ENCODE measurements around the gene NECAP2. TPM values are rescaled to one million over a fixed set of nuclear protein-coding genes. Genes with fewer than 3 reads are reported as not detected.
A peak's percentile ranks its signal among the peaks of the same experiment; 100 is the strongest.

Gene NECAP2
- total RNA-seq, 1 experiment from 2014 or later: 29.8 TPM

- TF ChIP-seq ZNF219 (CRISPR knock-in tag; IDR thresholded peaks at IDR 0.05; ENCODE audit: borderline replicate concordance) (no peak), ZNF416 (CRISPR knock-in tag; IDR thresholded peaks at IDR 0.05) (no peak; the same call in 1 of the 2 replicates), ARID4B (CRISPR knock-in tag; IDR thresholded peaks at IDR 0.05; ENCODE audit: borderline replicate concordance) (peak; percentile 84; the same call in 1 of the 2 replicates), ZNF396 (CRISPR knock-in tag; IDR thresholded peaks at IDR 0.05; ENCODE audit: borderline replicate concordance) (no peak), PRRX2 (CRISPR knock-in tag; IDR thresholded peaks at IDR 0.05) (no peak), TP53 (CRISPR knock-in tag; IDR thresholded peaks at IDR 0.05) (no peak), GRHL2 (CRISPR knock-in tag; IDR thresholded peaks at IDR 0.05; ENCODE audit: insufficient replicate concordance, severe bottlenecking) (no peak), TEAD1 (CRISPR knock-in tag; IDR thresholded peaks at IDR 0.05) (peak; percentile 83), ZNF138 (CRISPR knock-in tag; conservative IDR thresholded peaks at IDR 0.05) (no peak), ZNF317 (CRISPR knock-in tag; IDR thresholded peaks at IDR 0.05; ENCODE audit: borderline replicate concordance, low read depth) (0 out of 2 replicates have a peak, but pooled peaks have one; percentile 36), ZNF423 (CRISPR knock-in tag; IDR thresholded peaks at IDR 0.05) (peak; percentile 38; the same call in 1 of the 2 replicates), FOXP4 (CRISPR knock-in tag; IDR thresholded peaks at IDR 0.05) (peak; percentile 25; the same call in 1 of the 2 replicates), ETV6 (CRISPR knock-in tag; IDR thresholded peaks at IDR 0.05) (peak; percentile 88), RELA (CRISPR knock-in tag; IDR thresholded peaks at IDR 0.05; ENCODE audit: borderline replicate concordance) (no peak), FOXK1 (CRISPR knock-in tag; IDR thresholded peaks at IDR 0.05) (peak; percentile 83), CREB1 (CRISPR knock-in tag; IDR thresholded peaks at IDR 0.05) (no peak; the same call in 1 of the 2 replicates), CBFB (CRISPR knock-in tag; IDR thresholded peaks at IDR 0.05; ENCODE audit: low read depth) (no peak), NFE2L1 (CRISPR knock-in tag; IDR thresholded peaks at IDR 0.05) (0 out of 2 replicates have a peak, but pooled peaks have one; percentile 21)
- TF ChIP-seq, protein P1, sequence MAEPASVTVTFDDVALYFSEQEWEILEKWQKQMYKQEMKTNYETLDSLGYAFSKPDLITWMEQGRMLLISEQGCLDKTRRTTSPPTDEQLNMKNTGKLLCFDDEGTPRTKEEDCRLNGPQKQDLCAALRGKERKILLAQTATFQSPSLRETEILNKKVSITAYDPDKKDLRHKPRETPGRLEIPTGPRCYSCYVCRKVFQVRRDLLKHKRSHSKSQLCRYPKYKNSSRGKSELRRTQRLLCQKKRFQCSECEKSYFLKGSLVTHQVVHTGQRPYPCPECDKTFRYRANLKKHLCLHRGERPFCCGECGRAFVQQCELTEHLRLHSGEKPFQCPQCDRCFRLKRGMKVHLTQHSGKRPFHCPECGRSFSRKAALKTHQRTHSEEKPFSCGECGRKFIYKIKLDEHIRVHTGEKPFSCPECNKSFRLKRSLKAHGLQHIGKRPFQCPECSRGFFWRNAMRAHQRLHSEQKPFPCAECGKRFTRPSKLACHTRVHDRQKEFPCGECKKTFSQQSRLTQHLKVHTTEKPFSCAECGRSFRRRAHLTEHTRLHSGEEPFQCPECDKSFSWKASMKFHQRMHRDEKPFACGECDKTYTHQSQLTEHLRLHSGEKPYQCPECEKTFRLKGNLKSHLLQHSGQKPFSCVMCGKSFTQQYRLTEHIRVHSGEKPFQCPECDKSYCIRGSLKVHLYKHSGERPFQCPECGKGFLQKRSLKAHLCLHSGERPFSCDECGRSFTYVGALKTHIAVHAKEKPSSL (CRISPR knock-in tag; conservative IDR thresholded peaks at IDR 0.05): no peak
- TF ChIP-seq, protein P2, sequence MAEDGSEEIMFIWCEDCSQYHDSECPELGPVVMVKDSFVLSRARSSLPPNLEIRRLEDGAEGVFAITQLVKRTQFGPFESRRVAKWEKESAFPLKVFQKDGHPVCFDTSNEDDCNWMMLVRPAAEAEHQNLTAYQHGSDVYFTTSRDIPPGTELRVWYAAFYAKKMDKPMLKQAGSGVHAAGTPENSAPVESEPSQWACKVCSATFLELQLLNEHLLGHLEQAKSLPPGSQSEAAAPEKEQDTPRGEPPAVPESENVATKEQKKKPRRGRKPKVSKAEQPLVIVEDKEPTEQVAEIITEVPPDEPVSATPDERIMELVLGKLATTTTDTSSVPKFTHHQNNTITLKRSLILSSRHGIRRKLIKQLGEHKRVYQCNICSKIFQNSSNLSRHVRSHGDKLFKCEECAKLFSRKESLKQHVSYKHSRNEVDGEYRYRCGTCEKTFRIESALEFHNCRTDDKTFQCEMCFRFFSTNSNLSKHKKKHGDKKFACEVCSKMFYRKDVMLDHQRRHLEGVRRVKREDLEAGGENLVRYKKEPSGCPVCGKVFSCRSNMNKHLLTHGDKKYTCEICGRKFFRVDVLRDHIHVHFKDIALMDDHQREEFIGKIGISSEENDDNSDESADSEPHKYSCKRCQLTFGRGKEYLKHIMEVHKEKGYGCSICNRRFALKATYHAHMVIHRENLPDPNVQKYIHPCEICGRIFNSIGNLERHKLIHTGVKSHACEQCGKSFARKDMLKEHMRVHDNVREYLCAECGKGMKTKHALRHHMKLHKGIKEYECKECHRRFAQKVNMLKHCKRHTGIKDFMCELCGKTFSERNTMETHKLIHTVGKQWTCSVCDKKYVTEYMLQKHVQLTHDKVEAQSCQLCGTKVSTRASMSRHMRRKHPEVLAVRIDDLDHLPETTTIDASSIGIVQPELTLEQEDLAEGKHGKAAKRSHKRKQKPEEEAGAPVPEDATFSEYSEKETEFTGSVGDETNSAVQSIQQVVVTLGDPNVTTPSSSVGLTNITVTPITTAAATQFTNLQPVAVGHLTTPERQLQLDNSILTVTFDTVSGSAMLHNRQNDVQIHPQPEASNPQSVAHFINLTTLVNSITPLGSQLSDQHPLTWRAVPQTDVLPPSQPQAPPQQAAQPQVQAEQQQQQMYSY (CRISPR knock-in tag; IDR thresholded peaks at IDR 0.05): peak; percentile 29; the same call in 1 of the 2 replicates
- TF ChIP-seq, protein P3, sequence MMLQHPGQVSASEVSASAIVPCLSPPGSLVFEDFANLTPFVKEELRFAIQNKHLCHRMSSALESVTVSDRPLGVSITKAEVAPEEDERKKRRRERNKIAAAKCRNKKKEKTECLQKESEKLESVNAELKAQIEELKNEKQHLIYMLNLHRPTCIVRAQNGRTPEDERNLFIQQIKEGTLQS (CRISPR knock-in tag; conservative IDR thresholded peaks at IDR 0.05): 0 out of 2 replicates have a peak, but pooled peaks have one; percentile 47
These were observed at the start of gene NECAP2 (continued) for GRCh38 chr1:16440470-16441281.

Measured in WTC11 (cell line).